ENCODE measurements around the gene ZNF385B.

ZNF385B gene

GRCh38 chr2:179682756-179683155 lies 178.7 kb downstream of the ZNF385B start:
- in situ Hi-C loops (cut with MboI; ENCODE audit: low pct_unique_long_range_greater_than_20kb, low sequenced_read_pairs, unreplicated experiment) = no loop called here
- no peak for TF ChIP-seq CTCF (IDR thresholded peaks at IDR 0.05; ENCODE audit: extremely low read depth, insufficient read depth, missing control alignments)
- no peak for DNase-seq (ENCODE audit: low spot score)

- in situ Hi-C loops (cut with MboI; ENCODE audit: low pct_unique_long_range_greater_than_20kb, low sequenced_read_pairs, unreplicated experiment) = no loop called here
- DNase-seq (ENCODE audit: low spot score) = no peak
- TF ChIP-seq CTCF (IDR thresholded peaks at IDR 0.05; ENCODE audit: extremely low read depth, insufficient read depth, missing control alignments) = no peak
These were observed 183.5 kb downstream of the ZNF385B start for GRCh38 chr2:179677746-179678505.

GRCh38 chr2:179677077-179677688 lies 184.2 kb downstream of the ZNF385B start:
- no peak for TF ChIP-seq CTCF (IDR thresholded peaks at IDR 0.05; ENCODE audit: extremely low read depth, insufficient read depth, missing control alignments)
- peak; percentile 21 for DNase-seq (ENCODE audit: low spot score)
- in situ Hi-C loops (cut with MboI; ENCODE audit: low pct_unique_long_range_greater_than_20kb, low sequenced_read_pairs, unreplicated experiment) = no loop called here

- no peak for TF ChIP-seq CTCF (IDR thresholded peaks at IDR 0.05; ENCODE audit: extremely low read depth, insufficient read depth, missing control alignments)
- DNase-seq (ENCODE audit: low spot score) = no peak
- in situ Hi-C loops (cut with MboI; ENCODE audit: low pct_unique_long_range_greater_than_20kb, low sequenced_read_pairs, unreplicated experiment) = no loop called here
These were observed 186.0 kb downstream of the ZNF385B start for GRCh38 chr2:179675435-179675834.

- in situ Hi-C loops (cut with MboI; ENCODE audit: low pct_unique_long_range_greater_than_20kb, low sequenced_read_pairs, unreplicated experiment) = no loop called here
- DNase-seq (ENCODE audit: low spot score) = no peak
- no peak for TF ChIP-seq CTCF (IDR thresholded peaks at IDR 0.05; ENCODE audit: extremely low read depth, insufficient read depth, missing control alignments)
These were observed 190.1 kb downstream of the ZNF385B start for GRCh38 chr2:179671043-179671981.

GRCh38 chr2:179669196-179669595 lies 192.2 kb downstream of the ZNF385B start:
- in situ Hi-C loops (cut with MboI; ENCODE audit: low pct_unique_long_range_greater_than_20kb, low sequenced_read_pairs, unreplicated experiment) = no loop called here
- no peak for TF ChIP-seq CTCF (IDR thresholded peaks at IDR 0.05; ENCODE audit: extremely low read depth, insufficient read depth, missing control alignments)
- DNase-seq (ENCODE audit: low spot score) = no peak
